Measurements from ENCODE around the gene SFMBT2.

GRCh38 chr10:7377614-7378248 lies 33.1 kb downstream of the SFMBT2 start:
- TF ChIP-seq POLR2A (IDR thresholded peaks at IDR 0.05) (no peak), CTCF (IDR thresholded peaks at IDR 0.05) (no peak)

Data from right lobe of liver (tissue), 4 donors.